ENCODE measurements around the gene GATAD2A. TPM values are rescaled to one million over a fixed set of nuclear protein-coding genes. Genes with fewer than 3 reads are reported as not detected.

GATAD2A gene
- polyA plus RNA-seq, 4 donors: 40.6 to 57.7 (median 50.0) TPM

- no peak for DNase-seq (ENCODE audit: low read depth in 4 of 4, low spot score in 2 of 4)
Measured at GRCh38 chr19:19487077-19487949, 81.8 kb downstream of the GATAD2A start.

- no peak for DNase-seq (ENCODE audit: low read depth in 4 of 4, low spot score in 2 of 4)
Measured at GRCh38 chr19:19487950-19488874, 82.7 kb downstream of the GATAD2A start.

GRCh38 chr19:19488875-19489690 lies 83.6 kb downstream of the GATAD2A start:
- DNase-seq (ENCODE audit: low read depth in 4 of 4, low spot score in 2 of 4): peak in 3 of 4 donors; percentile 78 to 93 (median 80)

GRCh38 chr19:19489804-19490204 lies 84.3 kb downstream of the GATAD2A start:
- DNase-seq (ENCODE audit: low read depth in 4 of 4, low spot score in 2 of 4): no peak

GRCh38 chr19:19490214-19490968 lies 84.9 kb downstream of the GATAD2A start:
- DNase-seq (ENCODE audit: low read depth in 4 of 4, low spot score in 2 of 4): peak in 3 of 4 donors; percentile 69 to 87 (median 73)

- DNase-seq (ENCODE audit: low read depth in 4 of 4, low spot score in 2 of 4): no peak
Measured at GRCh38 chr19:19491321-19492025, 86.0 kb downstream of the GATAD2A start.

GRCh38 chr19:19492026-19492610 lies 86.6 kb downstream of the GATAD2A start:
- no peak for DNase-seq (ENCODE audit: low read depth in 4 of 4, low spot score in 2 of 4)

GRCh38 chr19:19493841-19494546 lies 88.5 kb downstream of the GATAD2A start:
- no peak for DNase-seq (ENCODE audit: low read depth in 4 of 4, low spot score in 2 of 4)

- DNase-seq (ENCODE audit: low read depth in 4 of 4, low spot score in 2 of 4): no peak
Measured at GRCh38 chr19:19495614-19496603, 90.4 kb downstream of the GATAD2A start.

- DNase-seq (ENCODE audit: low read depth in 4 of 4, low spot score in 2 of 4): no peak
Measured at GRCh38 chr19:19498255-19498991, 92.9 kb downstream of the GATAD2A start.

GRCh38 chr19:19499272-19499995 lies 94.0 kb downstream of the GATAD2A start:
- no peak for DNase-seq (ENCODE audit: low read depth in 4 of 4, low spot score in 2 of 4)

GRCh38 chr19:19500975-19501644 lies 95.6 kb downstream of the GATAD2A start:
- no peak for DNase-seq (ENCODE audit: low read depth in 4 of 4, low spot score in 2 of 4)

GRCh38 chr19:19501798-19502197 lies 96.3 kb downstream of the GATAD2A start:
- no peak for DNase-seq (ENCODE audit: low read depth in 4 of 4, low spot score in 2 of 4)

- no peak for DNase-seq (ENCODE audit: low read depth in 4 of 4, low spot score in 2 of 4)
Measured at GRCh38 chr19:19502281-19502680, 96.8 kb downstream of the GATAD2A start.

Data from left renal cortex interstitium (tissue), 4 donors.